ENCODE measurements around the gene ABCA2.

The ABCA2 gene

GRCh38 chr9:137037483-137037882 lies 9.4 kb upstream of the ABCA2 start (continued):
- no peak for TF ChIP-seq POU6F1 (CRISPR knock-in tag; IDR thresholded peaks at IDR 0.05; ENCODE audit: borderline replicate concordance, low read depth)
- no peak for TF ChIP-seq TSHZ2 (CRISPR knock-in tag; IDR thresholded peaks at IDR 0.05)
- TF ChIP-seq GLIS3 (CRISPR knock-in tag; IDR thresholded peaks at IDR 0.05), result no peak
- TF ChIP-seq RARB (CRISPR knock-in tag; IDR thresholded peaks at IDR 0.05), result no peak
- no peak for TF ChIP-seq ZNF8 (CRISPR knock-in tag; IDR thresholded peaks at IDR 0.05)

GRCh38 chr9:137037035-137037434 lies 9.0 kb upstream of the ABCA2 start:
- TF ChIP-seq ZFP30 (CRISPR knock-in tag; IDR thresholded peaks at IDR 0.05) (no peak), RARB (CRISPR knock-in tag; IDR thresholded peaks at IDR 0.05) (no peak), GLIS3 (CRISPR knock-in tag; IDR thresholded peaks at IDR 0.05) (no peak), POU6F1 (CRISPR knock-in tag; IDR thresholded peaks at IDR 0.05; ENCODE audit: borderline replicate concordance, low read depth) (no peak), ESRRG (CRISPR knock-in tag; IDR thresholded peaks at IDR 0.05) (no peak), PATZ1 (CRISPR knock-in tag; IDR thresholded peaks at IDR 0.05; ENCODE audit: borderline replicate concordance) (no peak), BACH2 (CRISPR knock-in tag; IDR thresholded peaks at IDR 0.05; ENCODE audit: borderline replicate concordance) (no peak), ZC3H10 (CRISPR knock-in tag; IDR thresholded peaks at IDR 0.05) (no peak), ZFP3 (CRISPR knock-in tag; IDR thresholded peaks at IDR 0.05) (no peak), ZNF70 (CRISPR knock-in tag; IDR thresholded peaks at IDR 0.05) (no peak), ZNF565 (CRISPR knock-in tag; conservative IDR thresholded peaks at IDR 0.05; ENCODE audit: low read depth) (no peak)
- ATAC-seq, result no peak

GRCh38 chr9:137035937-137036336 lies 7.9 kb upstream of the ABCA2 start:
- TF ChIP-seq OSR1 (CRISPR knock-in tag; IDR thresholded peaks at IDR 0.05) (no peak), BACH2 (CRISPR knock-in tag; IDR thresholded peaks at IDR 0.05; ENCODE audit: borderline replicate concordance) (no peak), ESRRG (CRISPR knock-in tag; IDR thresholded peaks at IDR 0.05) (no peak), ZFP30 (CRISPR knock-in tag; IDR thresholded peaks at IDR 0.05) (no peak), PATZ1 (CRISPR knock-in tag; IDR thresholded peaks at IDR 0.05; ENCODE audit: borderline replicate concordance) (no peak), TCF4 (CRISPR knock-in tag; IDR thresholded peaks at IDR 0.05; ENCODE audit: borderline replicate concordance) (no peak), ISL1 (CRISPR knock-in tag; IDR thresholded peaks at IDR 0.05) (no peak), TSHZ2 (CRISPR knock-in tag; IDR thresholded peaks at IDR 0.05) (no peak), ZNF8 (CRISPR knock-in tag; IDR thresholded peaks at IDR 0.05) (no peak), TOX (CRISPR knock-in tag; IDR thresholded peaks at IDR 0.05; ENCODE audit: borderline replicate concordance) (no peak), ARNTL (CRISPR knock-in tag; IDR thresholded peaks at IDR 0.05; ENCODE audit: borderline replicate concordance, low read depth) (no peak), ZNF70 (CRISPR knock-in tag; IDR thresholded peaks at IDR 0.05) (no peak), ZFP3 (CRISPR knock-in tag; IDR thresholded peaks at IDR 0.05) (no peak), RARB (CRISPR knock-in tag; IDR thresholded peaks at IDR 0.05) (no peak), CSDC2 (CRISPR knock-in tag; IDR thresholded peaks at IDR 0.05) (no peak), POU6F1 (CRISPR knock-in tag; IDR thresholded peaks at IDR 0.05; ENCODE audit: borderline replicate concordance, low read depth) (no peak), GLIS3 (CRISPR knock-in tag; IDR thresholded peaks at IDR 0.05) (no peak), CREB5 (CRISPR knock-in tag; IDR thresholded peaks at IDR 0.05; ENCODE audit: low read depth) (no peak)
- ATAC-seq, result no peak

All from SK-N-SH treated with all-trans-retinoic acid at 6 μM for 48 hours (cell line).